HepG2 (cell line): ENCODE measurements around the gene CMIP. TPM values are rescaled to one million over a fixed set of nuclear protein-coding genes. Genes with fewer than 3 reads are reported as not detected.

Experiments used
- ATAC-seq: fragments of 200-7000 bp; cut with Tn5 transposase; 3 replicates; pipeline ENCODE4 v1.9.1; 2020; ENCODE audit warnings: mild to moderate bottlenecking, moderate library complexity
- BruUV-seq: library from RNA; stranded (reverse); fragments of 400-500 nt; replicated peaks from 2 replicates; lab custom pipeline; 2021; lab: Mats Ljungman, UMichigan
- CTCF ChIA-PET: fragments of 300-600 bp; formaldehyde crosslinking; extraction: SDS; loops from one replicate; lab custom pipeline; 2021; ENCODE audit warnings: low total read pairs, inconsistent platforms, low intra/inter-chr PET ratio; lab: Yijun Ruan, JAX
- POLR2A ChIA-PET: fragments of 350-600 bp; sonication (Branson Sonifier 250); formaldehyde crosslinking; loops from one replicate; lab custom pipeline; 2020; ENCODE audit warnings: antibody characterized with exemption, inconsistent platforms; lab: Yijun Ruan, JAX
- DNase-seq: peaks from one replicate; pipeline ENCODE4 v3.0.0-alpha.2; 2015; ENCODE audit warnings: low spot score
- FAIRE-seq: peaks from 3 replicates; lab custom pipeline; 2011; peaks lifted over from hg19 to GRCh38; lab: Jason Lieb, UNC
- H2AFZ ChIP-seq: one replicate; pipeline ENCODE4 v1.6.1; 2011; ENCODE audit warnings: low read length, inconsistent platforms
- H3K27ac ChIP-seq: fragments of 300-600 bp; 3 replicates; pipeline ENCODE4 v1.8.0; 2011; ENCODE audit warnings: mixed run types, mild to moderate bottlenecking, mixed read lengths, low read length, inconsistent platforms; ENCODE audit not compliant: insufficient read depth; ENCODE audit errors: extremely low read length
- H3K27me3 ChIP-seq, 2 experiments: fragments of 200-600 bp in 1 of 2; 2 replicates in 1 of 2; 3 replicates in 1 of 2; pipeline versions ENCODE4 v1.6.0 to v1.8.0; 2011; ENCODE audit warnings: low read length in 2 of 2, mild to moderate bottlenecking in 2 of 2, moderate library complexity in 2 of 2, inconsistent platforms in 1 of 2; ENCODE audit not compliant: insufficient read depth in 2 of 2, control insufficient read depth in 1 of 2
- H3K36me3 ChIP-seq, 2 experiments: fragments of 200-600 bp in 1 of 2; replicated peaks in 1 of 2; 2 replicates in 1 of 2; 3 replicates in 1 of 2; pipeline versions ENCODE4 v1.5.1 to v1.8.0; 2011; ENCODE audit warnings: low read length in 2 of 2, inconsistent platforms in 1 of 2; ENCODE audit not compliant: insufficient read depth in 2 of 2, control insufficient read depth in 1 of 2
- H3K4me1 ChIP-seq: 2 replicates; pipeline ENCODE4 v1.5.1; 2012; ENCODE audit warnings: low read length, inconsistent platforms; ENCODE audit not compliant: insufficient read depth
- H3K4me2 ChIP-seq: 2 replicates; pipeline ENCODE4 v1.6.0; 2011; ENCODE audit warnings: low read depth, low read length, inconsistent platforms
- H3K4me3 ChIP-seq, 3 experiments: fragments of 200-600 bp in 1 of 3; sonication (generic), shearing (Covaris generic) in 1 of 3; replicated peaks in 1 of 3; 2 replicates each; pipeline ENCODE4 v1.5.1; 2011 to 2016; ENCODE audit warnings: low read length in 3 of 3, inconsistent platforms in 2 of 3, low read depth in 2 of 3, mild to moderate bottlenecking in 2 of 3, control low read depth in 1 of 3, mixed read lengths in 1 of 3; ENCODE audit not compliant: insufficient read depth in 1 of 3
- H3K79me2 ChIP-seq: one replicate; pipeline ENCODE4 v1.6.1; 2011; ENCODE audit warnings: low read length, inconsistent platforms; ENCODE audit not compliant: insufficient read depth
- H3K9ac ChIP-seq: 2 replicates; pipeline ENCODE4 v1.6.0; 2011; ENCODE audit warnings: mild to moderate bottlenecking, low read depth, low read length, inconsistent platforms; ENCODE audit not compliant: insufficient read depth
- H3K9me3 ChIP-seq: 2 replicates; pipeline ENCODE4 v1.5.1; 2012; ENCODE audit warnings: mild to moderate bottlenecking, low read length
- H4K20me1 ChIP-seq: 2 replicates; pipeline ENCODE4 v1.6.0; 2011; ENCODE audit warnings: inconsistent platforms, mild to moderate bottlenecking, low read length, moderate library complexity; ENCODE audit not compliant: insufficient read depth
- NKX3-1 ChIP-seq: sonication (generic); formaldehyde crosslinking; IDR thresholded peaks from 2 replicates; pipeline ENCODE4 v1.5.0; 2020; ENCODE audit warnings: missing genetic modification reagents
- SMYD3 ChIP-seq: sonication (generic); formaldehyde crosslinking; IDR thresholded peaks from 2 replicates; pipeline ENCODE4 v1.8.1; 2023; ENCODE audit warnings: mild to moderate bottlenecking, missing genetic modification reagents
- U2AF2 ChIP-seq: fragments of 200-400 bp; formaldehyde crosslinking; IDR thresholded peaks from 2 replicates; pipeline ENCODE4 v1.6.1; 2017; ENCODE audit warnings: low read depth, mild to moderate bottlenecking, low read length
- ZNF768 ChIP-seq: sonication (generic); formaldehyde crosslinking; IDR thresholded peaks from 2 replicates; pipeline ENCODE4 v1.4.0; 2020; ENCODE audit warnings: missing genetic modification reagents
- ZNF781 ChIP-seq: sonication (generic); formaldehyde crosslinking; IDR thresholded peaks from 2 replicates; pipeline ENCODE4 v1.5.1; 2020; ENCODE audit warnings: borderline replicate concordance, mild to moderate bottlenecking, missing genetic modification reagents; ENCODE audit errors: not compliant biosample characterization
- WGBS: methylation state at CpG from one replicate; pipeline ENCODE4 v1.1.6; 2017; ENCODE audit warnings: low lambda C conversion rate; 5-methylcytosine and 5-hydroxymethylcytosine counted together
- in situ Hi-C: cut with HindIII; loops from 2 replicates; pipeline ENCODE4 v1.10.0; 2017; ENCODE audit warnings: low pct_unique_long_range_greater_than_20kb; ENCODE audit not compliant: extremely low pct_ligation_motif_present
- intact Hi-C: fragments of 100-400 bp; cut with micrococcal nuclease; formaldehyde crosslinking; loops from one replicate; pipeline ENCODE4 v1.10.0; 2022; ENCODE audit not compliant: unreplicated experiment
- polyA plus RNA-seq, 8 experiments: library from polyadenylated mRNA; depleted of rRNA in 3 of 8; stranded (reverse) in 7 of 8; unstranded in 1 of 8; fragments of >200 nt; fragmentation: Illumina TruSeq in 4 of 8; extraction: Trizol in 4 of 8; gene quantifications; 2 replicates each; pipeline versions ENCODE4 v1.2.1 to v1.2.3, GENCODE V29; 2011 to 2016; ENCODE audit warnings: low read depth in 4 of 8, missing spikeins in 1 of 8, mixed read lengths in 1 of 8; ENCODE audit not compliant: insufficient read depth in 1 of 8
- total RNA-seq, 5 experiments: library from RNA; depleted of rRNA; stranded (reverse); fragments of >200 nt; fragmentation: Illumina TruSeq; extraction: Trizol; gene quantifications; 2 replicates each; pipeline ENCODE4 v1.2.3, GENCODE V29; 2016; ENCODE audit warnings: low read depth in 1 of 5
- TF ChIP-seq, protein P1 (sequence below): sonication (generic); formaldehyde crosslinking; IDR thresholded peaks from 2 replicates; pipeline ENCODE4 v1.8.0; 2022; ENCODE audit warnings: mild to moderate bottlenecking, missing genetic modification reagents, moderate library complexity
- TF ChIP-seq, protein P2 (sequence below): sonication (generic); formaldehyde crosslinking; IDR thresholded peaks from one replicate; pipeline ENCODE4 v1.5.1; 2020; ENCODE audit warnings: mild to moderate bottlenecking, missing genetic modification reagents; ENCODE audit errors: not compliant biosample characterization
- TF ChIP-seq, protein P3 (sequence below): sonication (generic); formaldehyde crosslinking; IDR thresholded peaks from 2 replicates; pipeline ENCODE4 v1.5.0; 2020; ENCODE audit warnings: mild to moderate bottlenecking, missing genetic modification reagents

Gene CMIP
- total and polyA plus RNA-seq, 2 of the 13 experiments (the other 11 are each of a cell fraction or from before 2014, with no cell fraction given), result 10.9 to 18.1 TPM

- intact Hi-C loops (no loop called here), in situ Hi-C loops (no loop called here)
- Histone ChIP-seq H2AFZ (no peak overlapping the region), H3K4me2 (no peak overlapping the region), H3K9me3 (no peaks in the 10 kb centered on the region), H3K79me2 (peaks cover 3% of the 10 kb centered on the region), H3K27ac (no peak overlapping the region), H3K9ac (no peak overlapping the region), H4K20me1 (peaks cover 19% of the 10 kb centered on the region; the same call in 1 of the 2 replicates), H3K27me3 (no peaks in the 10 kb centered on the region), H3K4me1 (no peaks in the 10 kb centered on the region), H3K36me3 (peaks cover 57 to 73% of the 10 kb centered on the region in 2 experiments), H3K4me3 (no peak overlapping the region)
- DNase-seq (no peak), ATAC-seq (no peak), FAIRE-seq (no peak)
- whole genome bisulfite sequencing, result 98% methylated on average over 28 of the region's 28 CpGs
- POLR2A ChIA-PET, result no interaction called here
- no TSS peak for BruUV-seq
- CTCF ChIA-PET, result no interaction called here
- TF ChIP-seq, protein P1, sequence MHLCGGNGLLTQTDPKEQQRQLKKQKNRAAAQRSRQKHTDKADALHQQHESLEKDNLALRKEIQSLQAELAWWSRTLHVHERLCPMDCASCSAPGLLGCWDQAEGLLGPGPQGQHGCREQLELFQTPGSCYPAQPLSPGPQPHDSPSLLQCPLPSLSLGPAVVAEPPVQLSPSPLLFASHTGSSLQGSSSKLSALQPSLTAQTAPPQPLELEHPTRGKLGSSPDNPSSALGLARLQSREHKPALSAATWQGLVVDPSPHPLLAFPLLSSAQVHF (CRISPR knock-in tag), result no peak
- TF ChIP-seq, protein P2, sequence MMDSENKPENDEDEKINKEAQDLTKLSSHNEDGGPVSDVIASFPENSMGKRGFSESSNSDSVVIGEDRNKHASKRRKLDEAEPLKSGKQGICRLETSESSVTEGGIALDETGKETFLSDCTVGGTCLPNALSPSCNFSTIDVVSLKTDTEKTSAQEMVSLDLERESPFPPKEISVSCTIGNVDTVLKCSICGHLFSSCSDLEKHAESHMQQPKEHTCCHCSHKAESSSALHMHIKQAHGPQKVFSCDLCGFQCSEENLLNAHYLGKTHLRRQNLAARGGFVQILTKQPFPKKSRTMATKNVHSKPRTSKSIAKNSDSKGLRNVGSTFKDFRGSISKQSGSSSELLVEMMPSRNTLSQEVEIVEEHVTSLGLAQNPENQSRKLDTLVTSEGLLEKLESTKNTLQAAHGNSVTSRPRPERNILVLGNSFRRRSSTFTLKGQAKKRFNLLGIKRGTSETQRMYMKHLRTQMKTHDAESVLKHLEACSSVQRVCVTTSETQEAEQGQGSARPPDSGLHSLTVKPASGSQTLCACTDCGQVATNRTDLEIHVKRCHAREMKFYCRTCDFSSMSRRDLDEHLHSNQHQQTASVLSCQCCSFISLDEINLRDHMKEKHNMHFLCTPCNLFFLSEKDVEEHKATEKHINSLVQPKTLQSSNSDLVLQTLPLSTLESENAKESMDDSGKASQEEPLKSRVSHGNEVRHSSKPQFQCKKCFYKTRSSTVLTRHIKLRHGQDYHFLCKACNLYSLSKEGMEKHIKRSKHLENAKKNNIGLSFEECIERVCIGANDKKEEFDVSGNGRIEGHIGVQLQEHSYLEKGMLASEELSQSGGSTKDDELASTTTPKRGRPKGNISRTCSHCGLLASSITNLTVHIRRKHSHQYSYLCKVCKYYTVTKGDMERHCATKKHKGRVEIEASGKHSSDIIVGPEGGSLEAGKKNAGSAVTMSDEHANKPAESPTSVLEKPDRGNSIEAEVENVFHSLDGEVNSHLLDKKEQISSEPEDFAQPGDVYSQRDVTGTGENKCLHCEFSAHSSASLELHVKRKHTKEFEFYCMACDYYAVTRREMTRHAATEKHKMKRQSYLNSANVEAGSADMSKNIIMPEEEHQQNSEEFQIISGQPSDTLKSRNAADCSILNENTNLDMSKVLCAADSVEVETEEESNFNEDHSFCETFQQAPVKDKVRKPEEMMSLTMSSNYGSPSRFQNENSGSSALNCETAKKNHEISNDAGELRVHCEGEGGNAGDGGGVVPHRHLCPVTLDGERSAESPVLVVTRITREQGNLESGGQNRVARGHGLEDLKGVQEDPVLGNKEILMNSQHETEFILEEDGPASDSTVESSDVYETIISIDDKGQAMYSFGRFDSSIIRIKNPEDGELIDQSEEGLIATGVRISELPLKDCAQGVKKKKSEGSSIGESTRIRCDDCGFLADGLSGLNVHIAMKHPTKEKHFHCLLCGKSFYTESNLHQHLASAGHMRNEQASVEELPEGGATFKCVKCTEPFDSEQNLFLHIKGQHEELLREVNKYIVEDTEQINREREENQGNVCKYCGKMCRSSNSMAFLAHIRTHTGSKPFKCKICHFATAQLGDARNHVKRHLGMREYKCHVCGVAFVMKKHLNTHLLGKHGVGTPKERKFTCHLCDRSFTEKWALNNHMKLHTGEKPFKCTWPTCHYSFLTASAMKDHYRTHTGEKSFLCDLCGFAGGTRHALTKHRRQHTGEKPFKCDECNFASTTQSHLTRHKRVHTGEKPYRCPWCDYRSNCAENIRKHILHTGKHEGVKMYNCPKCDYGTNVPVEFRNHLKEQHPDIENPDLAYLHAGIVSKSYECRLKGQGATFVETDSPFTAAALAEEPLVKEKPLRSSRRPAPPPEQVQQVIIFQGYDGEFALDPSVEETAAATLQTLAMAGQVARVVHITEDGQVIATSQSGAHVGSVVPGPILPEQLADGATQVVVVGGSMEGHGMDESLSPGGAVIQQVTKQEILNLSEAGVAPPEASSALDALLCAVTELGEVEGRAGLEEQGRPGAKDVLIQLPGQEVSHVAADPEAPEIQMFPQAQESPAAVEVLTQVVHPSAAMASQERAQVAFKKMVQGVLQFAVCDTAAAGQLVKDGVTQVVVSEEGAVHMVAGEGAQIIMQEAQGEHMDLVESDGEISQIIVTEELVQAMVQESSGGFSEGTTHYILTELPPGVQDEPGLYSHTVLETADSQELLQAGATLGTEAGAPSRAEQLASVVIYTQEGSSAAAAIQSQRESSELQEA (CRISPR knock-in tag), result no peak
- TF ChIP-seq NKX3-1 (CRISPR knock-in tag) (no peak), SMYD3 (no peak), ZNF768 (CRISPR knock-in tag) (no peak), U2AF2 (no peak), ZNF781 (no peak)
- TF ChIP-seq, protein P3, sequence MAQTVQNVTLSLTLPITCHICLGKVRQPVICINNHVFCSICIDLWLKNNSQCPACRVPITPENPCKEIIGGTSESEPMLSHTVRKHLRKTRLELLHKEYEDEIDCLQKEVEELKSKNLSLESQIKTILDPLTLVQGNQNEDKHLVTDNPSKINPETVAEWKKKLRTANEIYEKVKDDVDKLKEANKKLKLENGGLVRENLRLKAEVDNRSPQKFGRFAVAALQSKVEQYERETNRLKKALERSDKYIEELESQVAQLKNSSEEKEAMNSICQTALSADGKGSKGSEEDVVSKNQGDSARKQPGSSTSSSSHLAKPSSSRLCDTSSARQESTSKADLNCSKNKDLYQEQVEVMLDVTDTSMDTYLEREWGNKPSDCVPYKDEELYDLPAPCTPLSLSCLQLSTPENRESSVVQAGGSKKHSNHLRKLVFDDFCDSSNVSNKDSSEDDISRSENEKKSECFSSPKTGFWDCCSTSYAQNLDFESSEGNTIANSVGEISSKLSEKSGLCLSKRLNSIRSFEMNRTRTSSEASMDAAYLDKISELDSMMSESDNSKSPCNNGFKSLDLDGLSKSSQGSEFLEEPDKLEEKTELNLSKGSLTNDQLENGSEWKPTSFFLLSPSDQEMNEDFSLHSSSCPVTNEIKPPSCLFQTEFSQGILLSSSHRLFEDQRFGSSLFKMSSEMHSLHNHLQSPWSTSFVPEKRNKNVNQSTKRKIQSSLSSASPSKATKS (CRISPR knock-in tag), result no peak
Observed at GRCh38 chr16:81693041-81693743, 248.6 kb downstream of the CMIP start.
